Thyroid gland (tissue), 4 donors: ENCODE measurements around the gene FAM78B.

Experiments
- POLR2A ChIP-seq, 2 donors: fragments of 450-650 bp; IDR thresholded peaks; one replicate each; pipeline ENCODE4 v1.6.1; 2017; ENCODE audit warnings: antibody characterized with exemption in 2 of 2, mild to moderate bottlenecking in 2 of 2, moderate library complexity in 1 of 2
- TF ChIP-seq, protein P1 (sequence below), 6 experiments: fragments of 200-600 bp in 3 of 6; fragments of 450-650 bp in 3 of 6; sonication (generic) in 3 of 6; IDR thresholded peaks; one replicate each; pipeline ENCODE4 v1.5.1; 2016 to 2019; ENCODE audit warnings: antibody characterized with exemption in 6 of 6, mild to moderate bottlenecking in 2 of 6, inconsistent platforms in 1 of 6, moderate library complexity in 1 of 6

DNA sequence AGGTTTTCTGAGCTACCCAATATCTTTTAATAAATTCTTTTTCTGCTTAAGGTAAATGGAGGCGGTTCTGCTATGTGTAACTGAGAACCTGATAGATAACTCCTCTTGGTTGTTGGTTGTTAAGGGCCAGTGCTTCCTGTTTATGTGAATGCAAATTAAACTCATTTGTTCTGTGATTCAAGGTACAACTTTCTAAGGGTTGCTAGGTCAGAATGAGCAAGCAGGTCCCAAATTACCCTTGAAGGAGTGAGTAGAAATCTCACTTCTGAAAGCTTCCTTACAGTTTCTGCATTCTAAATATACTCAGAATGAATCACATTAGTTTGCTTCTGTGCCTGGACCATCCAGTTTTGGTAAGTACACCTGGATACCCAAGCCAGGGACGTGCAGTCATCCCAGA, 15.5 kb upstream of the FAM78B start:
- TF ChIP-seq, protein P1, sequence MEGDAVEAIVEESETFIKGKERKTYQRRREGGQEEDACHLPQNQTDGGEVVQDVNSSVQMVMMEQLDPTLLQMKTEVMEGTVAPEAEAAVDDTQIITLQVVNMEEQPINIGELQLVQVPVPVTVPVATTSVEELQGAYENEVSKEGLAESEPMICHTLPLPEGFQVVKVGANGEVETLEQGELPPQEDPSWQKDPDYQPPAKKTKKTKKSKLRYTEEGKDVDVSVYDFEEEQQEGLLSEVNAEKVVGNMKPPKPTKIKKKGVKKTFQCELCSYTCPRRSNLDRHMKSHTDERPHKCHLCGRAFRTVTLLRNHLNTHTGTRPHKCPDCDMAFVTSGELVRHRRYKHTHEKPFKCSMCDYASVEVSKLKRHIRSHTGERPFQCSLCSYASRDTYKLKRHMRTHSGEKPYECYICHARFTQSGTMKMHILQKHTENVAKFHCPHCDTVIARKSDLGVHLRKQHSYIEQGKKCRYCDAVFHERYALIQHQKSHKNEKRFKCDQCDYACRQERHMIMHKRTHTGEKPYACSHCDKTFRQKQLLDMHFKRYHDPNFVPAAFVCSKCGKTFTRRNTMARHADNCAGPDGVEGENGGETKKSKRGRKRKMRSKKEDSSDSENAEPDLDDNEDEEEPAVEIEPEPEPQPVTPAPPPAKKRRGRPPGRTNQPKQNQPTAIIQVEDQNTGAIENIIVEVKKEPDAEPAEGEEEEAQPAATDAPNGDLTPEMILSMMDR (IDR thresholded peaks at IDR 0.05): no peak
- TF ChIP-seq POLR2A (IDR thresholded peaks at IDR 0.05): no peak
